Measurements from ENCODE around the gene SLC25A19. TPM values are rescaled to one million over a fixed set of nuclear protein-coding genes. Genes with fewer than 3 reads are reported as not detected.
A peak's percentile ranks its signal among the peaks of the same experiment; 100 is the strongest.

SLC25A19 gene
- total and polyA plus RNA-seq, 2 experiments from 2014 or later, result 17.9 to 22.4 TPM

DNA sequence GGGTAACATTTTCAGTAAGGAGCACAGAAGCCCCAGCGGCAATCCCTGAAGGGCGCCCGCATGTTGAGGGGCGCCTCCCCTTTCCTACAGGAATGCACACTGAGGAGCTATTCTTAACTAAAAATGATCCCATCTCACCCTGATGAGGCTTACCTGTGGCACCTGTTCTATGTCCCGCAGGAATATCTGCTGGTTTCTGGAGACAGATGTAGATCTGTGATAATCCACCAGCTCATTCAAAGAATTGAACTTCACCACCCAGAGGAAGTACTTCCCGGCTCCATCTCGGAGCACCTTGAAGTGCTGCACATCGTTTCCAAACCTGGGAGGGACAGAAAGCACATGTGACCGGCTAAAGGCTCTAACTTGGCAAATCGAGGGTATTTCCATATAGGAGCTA is 32.3 kb upstream of the SLC25A19 start (continued):
- TF ChIP-seq, protein P1, sequence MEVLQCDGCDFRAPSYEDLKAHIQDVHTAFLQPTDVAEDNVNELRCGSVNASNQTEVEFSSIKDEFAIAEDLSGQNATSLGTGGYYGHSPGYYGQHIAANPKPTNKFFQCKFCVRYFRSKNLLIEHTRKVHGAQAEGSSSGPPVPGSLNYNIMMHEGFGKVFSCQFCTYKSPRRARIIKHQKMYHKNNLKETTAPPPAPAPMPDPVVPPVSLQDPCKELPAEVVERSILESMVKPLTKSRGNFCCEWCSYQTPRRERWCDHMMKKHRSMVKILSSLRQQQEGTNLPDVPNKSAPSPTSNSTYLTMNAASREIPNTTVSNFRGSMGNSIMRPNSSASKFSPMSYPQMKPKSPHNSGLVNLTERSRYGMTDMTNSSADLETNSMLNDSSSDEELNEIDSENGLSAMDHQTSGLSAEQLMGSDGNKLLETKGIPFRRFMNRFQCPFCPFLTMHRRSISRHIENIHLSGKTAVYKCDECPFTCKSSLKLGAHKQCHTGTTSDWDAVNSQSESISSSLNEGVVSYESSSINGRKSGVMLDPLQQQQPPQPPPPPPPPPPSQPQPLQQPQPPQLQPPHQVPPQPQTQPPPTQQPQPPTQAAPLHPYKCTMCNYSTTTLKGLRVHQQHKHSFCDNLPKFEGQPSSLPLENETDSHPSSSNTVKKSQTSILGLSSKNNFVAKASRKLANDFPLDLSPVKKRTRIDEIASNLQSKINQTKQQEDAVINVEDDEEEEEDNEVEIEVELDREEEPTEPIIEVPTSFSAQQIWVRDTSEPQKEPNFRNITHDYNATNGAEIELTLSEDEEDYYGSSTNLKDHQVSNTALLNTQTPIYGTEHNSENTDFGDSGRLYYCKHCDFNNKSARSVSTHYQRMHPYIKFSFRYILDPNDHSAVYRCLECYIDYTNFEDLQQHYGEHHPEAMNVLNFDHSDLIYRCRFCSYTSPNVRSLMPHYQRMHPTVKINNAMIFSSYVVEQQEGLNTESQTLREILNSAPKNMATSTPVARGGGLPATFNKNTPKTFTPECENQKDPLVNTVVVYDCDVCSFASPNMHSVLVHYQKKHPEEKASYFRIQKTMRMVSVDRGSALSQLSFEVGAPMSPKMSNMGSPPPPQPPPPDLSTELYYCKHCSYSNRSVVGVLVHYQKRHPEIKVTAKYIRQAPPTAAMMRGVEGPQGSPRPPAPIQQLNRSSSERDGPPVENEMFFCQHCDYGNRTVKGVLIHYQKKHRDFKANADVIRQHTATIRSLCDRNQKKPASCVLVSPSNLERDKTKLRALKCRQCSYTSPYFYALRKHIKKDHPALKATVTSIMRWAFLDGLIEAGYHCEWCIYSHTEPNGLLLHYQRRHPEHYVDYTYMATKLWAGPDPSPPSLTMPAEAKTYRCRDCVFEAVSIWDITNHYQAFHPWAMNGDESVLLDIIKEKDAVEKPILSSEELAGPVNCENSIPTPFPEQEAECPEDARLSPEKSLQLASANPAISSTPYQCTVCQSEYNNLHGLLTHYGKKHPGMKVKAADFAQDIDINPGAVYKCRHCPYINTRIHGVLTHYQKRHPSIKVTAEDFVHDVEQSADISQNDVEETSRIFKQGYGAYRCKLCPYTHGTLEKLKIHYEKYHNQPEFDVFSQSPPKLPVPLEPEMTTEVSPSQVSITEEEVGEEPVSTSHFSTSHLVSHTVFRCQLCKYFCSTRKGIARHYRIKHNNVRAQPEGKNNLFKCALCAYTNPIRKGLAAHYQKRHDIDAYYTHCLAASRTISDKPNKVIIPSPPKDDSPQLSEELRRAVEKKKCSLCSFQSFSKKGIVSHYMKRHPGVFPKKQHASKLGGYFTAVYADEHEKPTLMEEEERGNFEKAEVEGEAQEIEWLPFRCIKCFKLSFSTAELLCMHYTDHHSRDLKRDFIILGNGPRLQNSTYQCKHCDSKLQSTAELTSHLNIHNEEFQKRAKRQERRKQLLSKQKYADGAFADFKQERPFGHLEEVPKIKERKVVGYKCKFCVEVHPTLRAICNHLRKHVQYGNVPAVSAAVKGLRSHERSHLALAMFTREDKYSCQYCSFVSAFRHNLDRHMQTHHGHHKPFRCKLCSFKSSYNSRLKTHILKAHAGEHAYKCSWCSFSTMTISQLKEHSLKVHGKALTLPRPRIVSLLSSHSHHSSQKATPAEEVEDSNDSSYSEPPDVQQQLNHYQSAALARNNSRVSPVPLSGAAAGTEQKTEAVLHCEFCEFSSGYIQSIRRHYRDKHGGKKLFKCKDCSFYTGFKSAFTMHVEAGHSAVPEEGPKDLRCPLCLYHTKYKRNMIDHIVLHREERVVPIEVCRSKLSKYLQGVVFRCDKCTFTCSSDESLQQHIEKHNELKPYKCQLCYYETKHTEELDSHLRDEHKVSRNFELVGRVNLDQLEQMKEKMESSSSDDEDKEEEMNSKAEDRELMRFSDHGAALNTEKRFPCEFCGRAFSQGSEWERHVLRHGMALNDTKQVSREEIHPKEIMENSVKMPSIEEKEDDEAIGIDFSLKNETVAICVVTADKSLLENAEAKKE (CRISPR knock-in tag; IDR thresholded peaks at IDR 0.05), result no peak
- TF ChIP-seq EZH2phosphoT487 (IDR thresholded peaks at IDR 0.05; ENCODE audit: unreplicated experiment) (no peak), CREB1 (CRISPR knock-in tag; IDR thresholded peaks at IDR 0.05; ENCODE audit: low read depth) (no peak)
- TF ChIP-seq, protein P2, sequence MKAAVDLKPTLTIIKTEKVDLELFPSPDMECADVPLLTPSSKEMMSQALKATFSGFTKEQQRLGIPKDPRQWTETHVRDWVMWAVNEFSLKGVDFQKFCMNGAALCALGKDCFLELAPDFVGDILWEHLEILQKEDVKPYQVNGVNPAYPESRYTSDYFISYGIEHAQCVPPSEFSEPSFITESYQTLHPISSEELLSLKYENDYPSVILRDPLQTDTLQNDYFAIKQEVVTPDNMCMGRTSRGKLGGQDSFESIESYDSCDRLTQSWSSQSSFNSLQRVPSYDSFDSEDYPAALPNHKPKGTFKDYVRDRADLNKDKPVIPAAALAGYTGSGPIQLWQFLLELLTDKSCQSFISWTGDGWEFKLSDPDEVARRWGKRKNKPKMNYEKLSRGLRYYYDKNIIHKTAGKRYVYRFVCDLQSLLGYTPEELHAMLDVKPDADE (IDR thresholded peaks at IDR 0.05), result no peak

DNA sequence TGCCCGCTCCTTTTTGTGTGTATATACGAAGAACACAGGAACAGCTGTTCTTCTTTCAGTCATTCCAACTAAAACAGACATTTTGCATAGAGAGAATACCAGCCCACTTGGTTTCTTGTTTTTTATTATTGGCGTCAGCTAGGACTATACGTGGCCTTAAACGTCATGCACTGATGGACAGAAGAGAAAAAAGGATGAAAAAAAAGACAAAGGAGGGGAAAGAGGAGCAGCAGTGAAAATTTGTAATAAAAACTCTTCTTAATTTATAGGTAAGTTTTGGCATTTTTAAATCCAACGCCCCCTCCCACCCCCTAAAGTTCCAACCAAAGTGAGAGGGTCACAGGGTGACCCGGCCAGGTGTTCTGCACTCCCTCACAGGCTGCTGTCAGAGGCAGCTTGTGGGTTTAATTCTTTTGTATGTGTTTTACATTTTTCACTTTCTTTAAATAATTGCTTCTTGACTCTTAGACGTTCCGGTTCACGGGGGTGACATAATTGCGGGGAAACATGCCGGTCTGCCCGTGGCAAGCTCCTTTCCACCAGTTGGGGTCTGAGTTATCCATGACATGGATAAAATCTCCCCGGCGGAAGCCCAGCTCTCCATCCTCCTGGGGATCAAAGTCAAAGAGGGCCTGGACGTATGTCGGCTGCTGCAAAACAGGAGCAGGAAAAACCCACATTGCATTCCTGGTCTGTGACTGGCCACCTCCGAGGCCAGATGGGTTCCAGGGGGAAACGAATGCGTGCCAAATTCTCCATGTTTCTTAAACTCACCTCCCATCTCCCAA is 30.9 kb upstream of the SLC25A19 start:
- peaks cover 20% of the 10 kb centered on the region for H3K36me3 ChIP-seq (ENCODE audit: insufficient read depth)
- TF ChIP-seq ZNF114 (CRISPR knock-in tag; IDR thresholded peaks at IDR 0.05), result no peak
- no peak for TF ChIP-seq POLR2AphosphoS5 (IDR thresholded peaks at IDR 0.05; ENCODE audit: low read depth)
- TF ChIP-seq EZH2 (IDR thresholded peaks at IDR 0.05; ENCODE audit: low read depth, unreplicated experiment), result no peak
- no peak for TF ChIP-seq EZH2phosphoT487 (IDR thresholded peaks at IDR 0.05; ENCODE audit: unreplicated experiment)
- no peak for TF ChIP-seq REST (IDR thresholded peaks at IDR 0.05; ENCODE audit: unreplicated experiment)
- no peak for TF ChIP-seq CREB1 (CRISPR knock-in tag; IDR thresholded peaks at IDR 0.05; ENCODE audit: low read depth)
- no peak for TF ChIP-seq ZNF331 (CRISPR knock-in tag; IDR thresholded peaks at IDR 0.05; ENCODE audit: low read depth)
- no peak for TF ChIP-seq STAT1 (IDR thresholded peaks at IDR 0.05; ENCODE audit: unreplicated experiment)

More for the DNA sequence above, 30.9 kb upstream of the SLC25A19 start:
- Histone ChIP-seq H3K9me2 (ENCODE audit: insufficient read depth) (no peaks in the 10 kb centered on the region), H3F3A (replicated peaks; ENCODE audit: low read depth) (peaks cover 15% of the 10 kb centered on the region; the same call in 1 of the 2 replicates), H3K4me1 (ENCODE audit: insufficient read depth) (peaks cover 17% of the 10 kb centered on the region), H4K20me1 (replicated peaks; ENCODE audit: insufficient read depth) (peaks cover 3% of the 10 kb centered on the region; the same call in 1 of the 2 replicates), H3K4me2 (no peak overlapping the region), H2AFZ (no peak overlapping the region), H3K4me3 (no peak overlapping the region), H3K79me2 (replicated peaks; ENCODE audit: insufficient read depth) (peaks cover 12% of the 10 kb centered on the region; the same call in 1 of the 2 replicates), H3K27me3 (ENCODE audit: insufficient read depth) (no peaks in the 10 kb centered on the region), H3K27ac (ENCODE audit: low read depth) (peak overlapping the region; percentile 59)
- no peaks in the 10 kb centered on the region for H3K9me3 Mint-ChIP-seq
- no peak for DNase-seq (ENCODE audit: low spot score)
- H3K27ac Mint-ChIP-seq, result no peak overlapping the region; the same call in 1 of the 2 replicates
- no peak overlapping the region for H3K4me3 Mint-ChIP-seq
- ATAC-seq, result no peak
- H3K36me3 Mint-ChIP-seq (ENCODE audit: low read depth), result peaks cover 39% of the 10 kb centered on the region
- H3K27me3 Mint-ChIP-seq (ENCODE audit: insufficient read depth, low read depth, poor library complexity), result peaks cover 9% of the 10 kb centered on the region
- H3K4me1 Mint-ChIP-seq, result peaks cover 13% of the 10 kb centered on the region

Measured in GM23338 (cell line).